Stimulated activated CD4-positive, alpha-beta T cell treated with anti-CD3 and anti-CD28 coated beads, Interleukin-4, amount 100 ng/mL, for 48 hours (primary cell): ENCODE data around the gene SRPK2.
"Not testable (repeated sequence)": the region's sequence is repeated elsewhere in the genome, so short reads cannot be mapped to it uniquely, and the experiment has no call there.

ENCODE experiments used
- DNase-seq, 2 donors: peaks; one replicate each; pipeline ENCODE4 v3.0.0-alpha.2; 2020; ENCODE audit warnings: low read depth in 2 of 2

SRPK2 gene

GRCh38 chr7:105388356-105389087, at the start of gene SRPK2:
Gene SRPK2 (minus strand): TSS chr7:105388921.
- DNase-seq, result peak; percentile 63 to 75

- no peak for DNase-seq
Measured at GRCh38 chr7:105438254-105438653, 49.5 kb upstream of the SRPK2 start.

DNA sequence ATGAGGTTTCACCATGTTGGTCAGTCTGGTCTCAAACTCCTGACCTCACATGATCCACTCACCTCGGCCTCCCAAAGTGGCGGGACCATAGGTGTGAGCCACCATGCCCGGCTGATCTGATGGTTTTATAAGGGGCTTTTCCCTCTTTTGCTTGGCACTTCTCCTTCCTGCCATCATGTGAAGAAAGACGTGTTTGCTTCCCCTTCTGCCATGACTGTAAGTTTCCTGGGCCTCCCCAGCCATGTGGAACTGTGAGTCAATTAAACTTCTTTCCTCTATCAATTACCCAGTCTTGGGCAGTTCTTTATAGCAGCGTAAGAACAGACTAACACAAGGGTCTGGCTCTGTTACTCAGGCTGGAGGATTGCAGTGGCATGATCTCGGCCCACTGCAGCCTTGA, 48.6 kb upstream of the SRPK2 start:
- DNase-seq, result not testable (repeated sequence)

GRCh38 chr7:105429746-105430612, 41.3 kb upstream of the SRPK2 start:
- DNase-seq, result peak; percentile 6 to 33

DNA sequence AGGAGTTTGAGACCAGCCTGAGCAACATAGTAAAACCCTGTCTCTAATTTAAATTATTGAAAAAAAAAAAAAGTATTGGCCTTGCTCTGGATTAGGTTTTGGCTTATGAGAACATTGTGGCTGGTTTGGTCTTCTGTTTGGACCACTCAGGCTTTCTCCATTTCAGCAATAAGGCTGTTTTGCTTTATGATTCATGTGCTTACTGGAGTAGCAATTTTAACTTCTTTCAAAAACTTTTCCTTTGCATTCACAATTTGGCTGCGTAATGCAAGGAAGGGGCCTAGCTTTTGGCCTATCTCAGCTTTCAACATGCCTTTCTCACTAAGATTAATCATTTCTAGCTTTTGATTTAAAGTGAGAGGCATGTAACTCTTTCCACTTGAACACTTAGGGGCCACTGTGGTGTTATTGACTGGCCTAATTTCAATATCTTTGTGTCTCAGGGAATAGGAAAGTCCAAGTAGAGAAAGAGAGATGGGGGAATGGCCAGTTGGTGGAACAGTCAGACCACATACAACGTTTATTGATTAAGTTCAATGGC, 38.0 kb upstream of the SRPK2 start:
- no peak for DNase-seq

DNA sequence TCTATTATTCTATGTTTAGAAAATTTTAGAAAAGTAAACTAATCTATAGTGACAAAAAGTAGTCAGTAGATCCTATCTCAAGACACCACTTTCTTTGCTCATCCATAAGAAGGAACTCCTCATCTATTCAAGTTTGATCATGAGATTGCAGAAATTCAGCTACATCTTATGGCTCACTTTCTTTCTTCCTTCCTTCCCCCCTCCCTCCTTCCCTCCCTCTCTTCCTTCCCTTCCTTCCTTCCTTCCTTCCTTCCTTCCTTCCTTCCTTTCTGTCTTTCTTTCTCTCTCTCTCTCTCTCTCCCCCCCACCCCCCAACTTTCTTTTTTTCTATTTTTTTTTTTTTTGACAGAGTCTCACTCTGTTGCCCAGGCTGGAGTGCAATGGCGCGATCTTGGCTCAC, 35.3 kb upstream of the SRPK2 start:
- no peak for DNase-seq

GRCh38 chr7:105413887-105414437, 25.2 kb upstream of the SRPK2 start:
- DNase-seq, result no peak

- not testable (repeated sequence) for DNase-seq
Measured at GRCh38 chr7:105410774-105411173, 22.1 kb upstream of the SRPK2 start.

- not testable (repeated sequence) for DNase-seq
Measured at GRCh38 chr7:105409775-105410174, 21.1 kb upstream of the SRPK2 start.

GRCh38 chr7:105408791-105409410, 20.2 kb upstream of the SRPK2 start:
- no peak for DNase-seq

DNA sequence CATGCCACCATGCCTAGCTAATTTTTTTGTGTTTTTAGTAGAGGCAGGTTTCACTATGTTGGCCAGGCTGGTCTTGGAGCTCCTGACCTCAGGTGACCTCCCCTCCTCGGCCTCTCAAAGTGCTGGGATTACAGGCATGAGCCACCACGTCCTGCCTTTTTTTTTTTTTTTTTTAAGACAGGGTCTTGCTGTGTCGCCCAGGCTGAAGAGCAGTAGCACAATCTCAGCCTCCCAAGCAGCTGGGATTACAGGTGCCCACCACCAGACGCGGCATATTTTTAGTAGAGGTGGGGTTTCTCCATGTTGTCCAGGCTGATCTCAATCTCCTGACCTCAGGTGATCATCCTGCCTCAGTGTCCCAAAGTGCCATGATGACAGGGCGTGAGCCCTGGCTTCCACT, 14.4 kb upstream of the SRPK2 start:
- DNase-seq, result no peak

GRCh38 chr7:105402221-105403095, 13.7 kb upstream of the SRPK2 start:
- DNase-seq, result no peak

- DNase-seq, result no peak
Measured at GRCh38 chr7:105399043-105399725, 10.5 kb upstream of the SRPK2 start.

- DNase-seq, result no peak
Measured at GRCh38 chr7:105396566-105396965, 7.8 kb upstream of the SRPK2 start.

DNA sequence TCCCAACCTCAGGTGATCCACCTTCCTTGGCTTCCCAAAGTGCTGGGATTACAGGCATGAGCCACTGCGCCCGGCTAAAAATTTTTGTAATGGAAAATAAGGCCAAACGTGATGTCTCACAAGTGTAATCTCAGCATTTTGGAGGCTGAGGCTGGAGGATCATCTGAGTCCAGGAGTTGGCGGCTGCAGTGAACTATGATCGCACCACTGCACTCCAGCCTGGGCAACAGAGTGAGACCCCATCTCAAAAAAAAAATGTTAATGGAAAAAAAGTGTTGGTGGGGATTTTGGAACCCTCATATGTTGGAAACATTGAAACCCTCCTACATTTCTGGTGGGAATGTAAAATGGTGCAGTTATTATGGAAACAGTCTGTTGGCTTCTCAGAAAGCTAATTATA, 2.7 kb upstream of the SRPK2 start:
- DNase-seq, result no peak

DNA sequence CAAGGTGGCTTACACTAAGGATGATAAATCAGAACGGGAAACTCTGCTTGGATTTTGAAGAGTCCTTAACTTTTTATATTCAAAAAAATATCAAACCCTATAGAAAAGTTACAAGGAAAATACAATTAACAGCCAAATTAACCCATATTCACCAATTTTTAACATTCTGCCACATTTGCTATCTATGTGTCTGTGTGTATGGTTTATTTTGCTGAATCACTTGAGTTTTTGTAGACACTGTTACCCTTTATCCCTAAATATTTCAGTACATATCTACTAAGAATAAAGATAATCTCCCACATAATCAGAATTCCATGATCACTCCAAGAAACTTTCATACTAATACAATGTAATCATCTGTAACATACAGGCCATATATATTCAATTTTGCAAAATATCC, 1.2 kb upstream of the SRPK2 start:
- DNase-seq, result no peak

- peak; percentile 13 to 21 for DNase-seq
Measured at GRCh38 chr7:105389088-105389650, 448 bp upstream of the SRPK2 start.

- peak; percentile 16 to 26 for DNase-seq
Measured at GRCh38 chr7:105387508-105388355, 989 bp downstream of the SRPK2 start.

GRCh38 chr7:105377903-105378302, 10.8 kb downstream of the SRPK2 start:
- DNase-seq, result no peak
